ENCODE measurements around the gene ZNF396. TPM values are rescaled to one million over a fixed set of nuclear protein-coding genes. Genes with fewer than 3 reads are reported as not detected.

Gene ZNF396
- total and polyA plus RNA-seq, 9 of the 15 experiments (the other 6 are each of a cell fraction or from before 2014, with no cell fraction given): 0.73 to 2.3 (median 1.9) TPM

DNA sequence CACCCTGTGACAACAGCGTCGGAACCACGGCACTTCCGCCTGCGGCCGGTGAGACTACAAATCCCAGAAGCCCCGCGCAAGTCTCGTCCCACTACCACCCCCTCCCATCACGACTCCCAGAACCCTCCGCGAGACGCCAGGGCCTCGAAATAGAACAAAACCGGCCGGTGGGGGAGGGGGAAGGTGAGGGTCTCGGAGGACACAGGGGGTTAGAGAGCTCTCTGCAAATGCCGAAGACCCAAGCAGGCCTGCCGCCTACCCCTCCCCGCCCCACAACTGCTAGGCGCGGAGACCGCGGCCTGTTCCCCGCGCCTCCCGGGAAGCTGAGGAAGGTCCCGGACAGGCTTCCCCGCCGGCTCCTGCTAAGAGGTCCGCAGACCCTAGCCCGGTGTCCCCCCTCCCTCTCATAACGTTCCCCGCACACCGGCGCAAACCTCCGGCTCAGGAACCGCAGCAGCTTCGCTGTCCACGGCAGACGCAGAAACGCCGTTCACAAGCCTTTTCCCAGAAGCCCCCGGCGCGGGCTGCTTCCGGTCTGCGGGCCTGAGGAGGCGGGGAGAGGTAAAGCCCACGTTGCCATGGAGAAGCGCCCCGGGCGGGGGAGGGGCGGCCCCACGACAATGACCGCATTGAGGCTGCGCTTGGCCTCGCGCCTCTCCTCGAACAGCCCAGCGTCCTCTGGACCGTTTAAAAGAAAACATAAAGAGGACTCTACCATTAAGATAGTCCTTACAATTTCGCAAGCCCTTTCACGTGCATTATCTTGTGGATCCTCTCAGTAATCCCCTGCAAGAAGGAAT is 33.0 kb downstream of the ZNF396 start, which contains the start of gene ZNF24 (continued):
- TF ChIP-seq POU5F1 (IDR thresholded peaks at IDR 0.05; ENCODE audit: borderline replicate concordance, low read depth, low read length, partially characterized antibody) (peak; percentile 33), YY1 (IDR thresholded peaks at IDR 0.05; ENCODE audit: borderline replicate concordance in 1 of 3, control insufficient read depth in 1 of 3, extremely low read depth in 1 of 3, insufficient read depth in 3 of 3, insufficient read length in 1 of 3, insufficient replicate concordance in 2 of 3, low read depth in 1 of 3, low read length in 2 of 3) (peak in 1 of 3 experiments; percentile 55), PURB (CRISPR knock-in tag; IDR thresholded peaks at IDR 0.05; ENCODE audit: low read depth) (no peak), ZKSCAN1 (IDR thresholded peaks at IDR 0.05; ENCODE audit: low read depth, low read length) (peak; percentile 38; the same call in 1 of the 2 replicates), ZNF23 (CRISPR knock-in tag; IDR thresholded peaks at IDR 0.05) (no peak), IFI16 (CRISPR knock-in tag; IDR thresholded peaks at IDR 0.05) (no peak), NFXL1 (CRISPR knock-in tag; IDR thresholded peaks at IDR 0.05) (no peak), RBFOX2 (IDR thresholded peaks at IDR 0.05; ENCODE audit: low read depth, low read length) (peak; percentile 98), SOX6 (IDR thresholded peaks at IDR 0.05) (peak; percentile 43), ETV5 (CRISPR knock-in tag; IDR thresholded peaks at IDR 0.05; ENCODE audit: low read depth) (peak; percentile 94), ZNF347 (CRISPR knock-in tag; IDR thresholded peaks at IDR 0.05; ENCODE audit: low read depth) (no peak), ZNF444 (CRISPR knock-in tag; IDR thresholded peaks at IDR 0.05) (0 out of 2 replicates have a peak, but pooled peaks have one; percentile 50), CREBBP (IDR thresholded peaks at IDR 0.05; ENCODE audit: low read depth, low read length) (no peak), MAFG (tag; conservative IDR thresholded peaks at IDR 0.05) (no peak), SLC30A9 (CRISPR knock-in tag; IDR thresholded peaks at IDR 0.05) (no peak), FOXM1 (IDR thresholded peaks at IDR 0.05; ENCODE audit: low read depth) (peak; percentile 93), FOXM1 (CRISPR knock-in tag; IDR thresholded peaks at IDR 0.05; ENCODE audit: low read depth) (peak; percentile 68; the same call in 1 of the 2 replicates)
- TF ChIP-seq, protein P1, sequence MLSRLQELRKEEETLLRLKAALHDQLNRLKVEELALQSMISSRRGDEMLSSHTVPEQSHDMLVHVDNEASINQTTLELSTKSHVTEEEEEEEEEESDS (CRISPR knock-in tag; IDR thresholded peaks at IDR 0.05): no peak
- TF ChIP-seq, protein P2, sequence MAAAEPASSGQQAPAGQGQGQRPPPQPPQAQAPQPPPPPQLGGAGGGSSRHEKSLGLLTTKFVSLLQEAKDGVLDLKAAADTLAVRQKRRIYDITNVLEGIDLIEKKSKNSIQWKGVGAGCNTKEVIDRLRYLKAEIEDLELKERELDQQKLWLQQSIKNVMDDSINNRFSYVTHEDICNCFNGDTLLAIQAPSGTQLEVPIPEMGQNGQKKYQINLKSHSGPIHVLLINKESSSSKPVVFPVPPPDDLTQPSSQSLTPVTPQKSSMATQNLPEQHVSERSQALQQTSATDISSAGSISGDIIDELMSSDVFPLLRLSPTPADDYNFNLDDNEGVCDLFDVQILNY (CRISPR knock-in tag; IDR thresholded peaks at IDR 0.05): no peak
- TF ChIP-seq, protein P3, sequence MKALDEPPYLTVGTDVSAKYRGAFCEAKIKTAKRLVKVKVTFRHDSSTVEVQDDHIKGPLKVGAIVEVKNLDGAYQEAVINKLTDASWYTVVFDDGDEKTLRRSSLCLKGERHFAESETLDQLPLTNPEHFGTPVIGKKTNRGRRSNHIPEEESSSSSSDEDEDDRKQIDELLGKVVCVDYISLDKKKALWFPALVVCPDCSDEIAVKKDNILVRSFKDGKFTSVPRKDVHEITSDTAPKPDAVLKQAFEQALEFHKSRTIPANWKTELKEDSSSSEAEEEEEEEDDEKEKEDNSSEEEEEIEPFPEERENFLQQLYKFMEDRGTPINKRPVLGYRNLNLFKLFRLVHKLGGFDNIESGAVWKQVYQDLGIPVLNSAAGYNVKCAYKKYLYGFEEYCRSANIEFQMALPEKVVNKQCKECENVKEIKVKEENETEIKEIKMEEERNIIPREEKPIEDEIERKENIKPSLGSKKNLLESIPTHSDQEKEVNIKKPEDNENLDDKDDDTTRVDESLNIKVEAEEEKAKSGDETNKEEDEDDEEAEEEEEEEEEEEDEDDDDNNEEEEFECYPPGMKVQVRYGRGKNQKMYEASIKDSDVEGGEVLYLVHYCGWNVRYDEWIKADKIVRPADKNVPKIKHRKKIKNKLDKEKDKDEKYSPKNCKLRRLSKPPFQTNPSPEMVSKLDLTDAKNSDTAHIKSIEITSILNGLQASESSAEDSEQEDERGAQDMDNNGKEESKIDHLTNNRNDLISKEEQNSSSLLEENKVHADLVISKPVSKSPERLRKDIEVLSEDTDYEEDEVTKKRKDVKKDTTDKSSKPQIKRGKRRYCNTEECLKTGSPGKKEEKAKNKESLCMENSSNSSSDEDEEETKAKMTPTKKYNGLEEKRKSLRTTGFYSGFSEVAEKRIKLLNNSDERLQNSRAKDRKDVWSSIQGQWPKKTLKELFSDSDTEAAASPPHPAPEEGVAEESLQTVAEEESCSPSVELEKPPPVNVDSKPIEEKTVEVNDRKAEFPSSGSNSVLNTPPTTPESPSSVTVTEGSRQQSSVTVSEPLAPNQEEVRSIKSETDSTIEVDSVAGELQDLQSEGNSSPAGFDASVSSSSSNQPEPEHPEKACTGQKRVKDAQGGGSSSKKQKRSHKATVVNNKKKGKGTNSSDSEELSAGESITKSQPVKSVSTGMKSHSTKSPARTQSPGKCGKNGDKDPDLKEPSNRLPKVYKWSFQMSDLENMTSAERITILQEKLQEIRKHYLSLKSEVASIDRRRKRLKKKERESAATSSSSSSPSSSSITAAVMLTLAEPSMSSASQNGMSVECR (CRISPR knock-in tag; IDR thresholded peaks at IDR 0.05): no peak
- TF ChIP-seq, protein P4, sequence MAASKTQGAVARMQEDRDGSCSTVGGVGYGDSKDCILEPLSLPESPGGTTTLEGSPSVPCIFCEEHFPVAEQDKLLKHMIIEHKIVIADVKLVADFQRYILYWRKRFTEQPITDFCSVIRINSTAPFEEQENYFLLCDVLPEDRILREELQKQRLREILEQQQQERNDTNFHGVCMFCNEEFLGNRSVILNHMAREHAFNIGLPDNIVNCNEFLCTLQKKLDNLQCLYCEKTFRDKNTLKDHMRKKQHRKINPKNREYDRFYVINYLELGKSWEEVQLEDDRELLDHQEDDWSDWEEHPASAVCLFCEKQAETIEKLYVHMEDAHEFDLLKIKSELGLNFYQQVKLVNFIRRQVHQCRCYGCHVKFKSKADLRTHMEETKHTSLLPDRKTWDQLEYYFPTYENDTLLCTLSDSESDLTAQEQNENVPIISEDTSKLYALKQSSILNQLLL (CRISPR knock-in tag; IDR thresholded peaks at IDR 0.05; ENCODE audit: borderline replicate concordance): no peak

Measured in K562 (cell line).